HuH-7.5 (cell line): ENCODE results near the gene STAU1.
"Not testable (repeated sequence)": the region's sequence is repeated elsewhere in the genome, so short reads cannot be mapped to it uniquely, and the experiment has no call there.

Source experiments
- DNase-seq: peaks from one replicate; pipeline ENCODE4 v3.0.0; 2011; ENCODE audit warnings: low spot score

STAU1 gene

DNA sequence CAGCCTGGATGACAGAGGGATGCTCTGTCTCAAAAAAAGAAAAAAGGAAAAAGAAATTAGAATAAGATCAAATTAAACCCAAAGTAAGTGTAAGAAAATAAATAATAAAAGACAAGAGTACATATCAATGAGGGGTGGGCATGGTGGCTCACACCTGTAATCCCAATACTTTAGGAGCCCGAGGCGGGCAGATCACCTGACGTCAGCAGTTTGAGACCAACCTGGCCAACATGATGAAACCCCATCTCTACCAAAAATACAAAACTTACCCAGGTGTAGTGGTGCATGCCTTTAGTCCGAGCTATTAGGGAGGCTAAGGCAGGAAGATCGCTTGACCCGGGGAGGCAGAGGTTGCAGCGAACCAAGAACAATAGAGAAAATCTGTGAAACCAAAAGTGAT lies 14.9 kb upstream of the STAU1 start:
- DNase-seq = no peak

DNA sequence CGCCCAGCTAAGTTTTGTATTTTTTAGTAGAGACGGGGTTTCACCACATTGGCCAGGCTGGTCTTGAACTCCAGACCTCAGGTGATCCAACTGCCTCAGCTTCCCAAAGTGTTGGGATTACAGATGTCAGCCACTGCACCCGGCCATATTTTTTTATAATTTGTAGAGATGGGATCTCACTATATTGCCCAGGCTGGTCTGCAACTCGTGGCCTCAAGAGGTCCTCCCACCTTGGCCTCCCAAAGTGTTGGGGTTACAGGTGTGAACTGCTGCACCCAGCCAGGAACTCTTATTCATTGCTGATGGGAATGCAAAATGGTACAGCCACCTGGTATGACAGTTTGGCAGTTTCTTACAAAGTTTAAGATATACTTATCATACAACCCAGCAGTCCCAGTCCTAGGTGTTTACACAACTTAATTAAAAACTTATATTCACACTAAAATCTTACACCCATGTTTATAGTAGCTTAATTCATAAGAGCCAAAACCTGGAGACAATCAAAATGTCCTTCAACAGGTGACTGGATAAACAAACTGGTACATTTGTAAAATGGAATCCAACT lies 11.7 kb upstream of the STAU1 start:
- no peak for DNase-seq

- DNase-seq = not testable (repeated sequence)
Observed at GRCh38 chr20:49192944-49193518, 4.9 kb upstream of the STAU1 start.

- DNase-seq = peak; percentile 22
Observed at GRCh38 chr20:49187330-49187850, 744 bp downstream of the STAU1 start.

GRCh38 chr20:49186535-49187329 lies 1.4 kb downstream of the STAU1 start:
- DNase-seq = peak; percentile 58

GRCh38 chr20:49185071-49185761 lies 2.9 kb downstream of the STAU1 start:
- DNase-seq = peak; percentile 79

GRCh38 chr20:49184691-49185070 lies 3.5 kb downstream of the STAU1 start:
- DNase-seq = no peak

DNA sequence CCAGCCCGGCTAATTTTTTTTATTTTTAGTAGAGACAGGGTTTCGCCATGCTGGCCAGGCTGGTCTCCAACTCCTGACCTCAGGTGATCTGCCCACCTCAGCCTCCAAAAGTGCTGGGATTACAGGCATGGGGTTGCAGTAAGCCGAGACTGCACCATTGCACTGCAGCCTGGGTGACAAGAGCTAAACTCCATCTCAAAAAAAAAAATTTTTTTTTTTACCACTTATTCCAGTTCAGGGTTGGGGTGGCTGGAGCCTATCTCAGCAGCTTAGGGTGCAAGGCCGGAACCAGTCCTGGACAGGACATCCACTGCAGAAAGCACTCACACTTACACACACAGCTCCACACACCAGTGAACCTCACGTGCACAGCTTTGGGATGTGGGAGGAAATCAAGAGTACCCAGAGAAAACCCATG lies 4.0 kb downstream of the STAU1 start:
- not testable (repeated sequence) for DNase-seq

GRCh38 chr20:49183444-49183843 lies 4.7 kb downstream of the STAU1 start:
- DNase-seq = no peak

- no peak for DNase-seq
Observed at GRCh38 chr20:49181265-49181877, 6.8 kb downstream of the STAU1 start.

DNA sequence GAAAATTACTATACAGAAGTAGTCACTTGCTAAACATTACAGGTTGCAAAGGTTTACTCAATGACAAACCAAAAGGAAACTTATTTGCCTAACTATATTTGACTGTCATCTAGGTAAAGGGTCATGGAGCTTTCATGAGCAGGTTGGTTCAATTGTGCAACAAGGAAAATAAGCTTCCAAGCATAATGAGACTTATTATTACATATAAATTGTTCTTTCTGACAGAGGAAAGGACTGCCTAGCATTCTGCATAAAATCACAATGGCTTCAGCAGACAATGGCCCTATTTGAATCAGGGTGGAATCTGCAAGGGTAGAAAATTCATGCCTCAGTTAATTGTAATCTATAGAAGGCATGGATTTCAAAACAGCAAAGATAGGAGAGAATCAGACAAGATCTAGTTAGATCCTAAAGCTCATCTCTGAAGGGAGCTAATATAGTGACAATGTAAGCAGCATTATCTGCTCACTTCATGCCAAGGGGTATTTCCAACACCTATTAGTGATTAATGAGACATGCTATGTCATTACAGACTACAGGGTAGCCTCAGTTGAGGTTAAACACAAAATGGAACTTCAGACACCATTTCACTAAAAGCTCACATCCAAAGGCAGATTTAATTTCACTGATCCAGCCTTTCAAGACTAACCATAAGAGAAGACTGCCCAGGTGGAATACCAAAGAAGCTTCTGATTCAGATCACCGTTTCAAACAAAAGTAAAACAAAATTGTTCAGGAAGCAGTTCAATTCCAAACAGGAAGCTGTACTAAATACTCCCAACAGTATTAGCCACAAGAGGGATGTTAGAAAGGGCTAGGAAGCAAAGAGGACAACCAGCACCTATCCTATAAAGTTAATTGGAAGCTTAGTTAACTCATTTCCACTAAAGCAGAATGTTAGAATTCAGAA lies 8.5 kb downstream of the STAU1 start:
- no peak for DNase-seq

- no peak for DNase-seq
Observed at GRCh38 chr20:49174183-49174582, 14.0 kb downstream of the STAU1 start.

DNA sequence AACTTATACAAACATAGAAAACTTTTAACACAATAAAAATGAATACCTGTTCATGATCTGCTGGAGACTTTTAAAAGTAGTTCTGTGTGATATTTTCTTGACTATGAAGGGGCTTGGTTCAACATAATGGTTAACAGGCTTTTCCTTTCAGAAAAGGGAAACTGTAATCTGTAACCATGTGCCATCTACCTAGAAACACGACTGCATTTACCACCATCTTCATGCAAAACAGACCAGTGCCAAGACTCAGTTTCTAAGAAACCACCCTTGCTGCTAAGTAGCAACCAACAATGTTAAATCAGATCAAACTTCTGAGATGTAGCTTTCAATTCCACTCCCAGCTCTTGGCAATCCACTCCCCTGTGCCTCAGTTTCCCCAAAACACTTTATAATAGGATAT lies 15.7 kb downstream of the STAU1 start:
- no peak for DNase-seq

GRCh38 chr20:49171909-49172308 lies 16.2 kb downstream of the STAU1 start:
- DNase-seq = no peak

DNA sequence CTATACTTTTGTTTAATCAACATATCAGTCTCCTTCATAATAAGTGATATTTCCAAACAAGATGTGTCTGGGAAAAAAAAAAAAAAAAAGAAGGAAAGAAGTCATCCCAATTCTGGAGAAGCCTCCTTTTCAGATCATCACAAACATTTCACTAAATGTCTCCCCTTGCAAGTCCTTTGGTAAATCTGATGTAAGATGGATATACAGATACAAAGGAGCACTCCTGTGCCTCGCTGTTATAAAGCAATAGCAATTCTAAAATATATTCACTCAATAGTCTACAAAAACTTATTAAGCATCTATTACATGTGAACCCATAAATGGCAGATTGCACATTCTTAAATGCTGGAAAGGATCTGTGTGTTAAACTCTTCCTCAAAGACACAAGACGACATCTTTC lies 17.4 kb downstream of the STAU1 start:
- no peak for DNase-seq

DNA sequence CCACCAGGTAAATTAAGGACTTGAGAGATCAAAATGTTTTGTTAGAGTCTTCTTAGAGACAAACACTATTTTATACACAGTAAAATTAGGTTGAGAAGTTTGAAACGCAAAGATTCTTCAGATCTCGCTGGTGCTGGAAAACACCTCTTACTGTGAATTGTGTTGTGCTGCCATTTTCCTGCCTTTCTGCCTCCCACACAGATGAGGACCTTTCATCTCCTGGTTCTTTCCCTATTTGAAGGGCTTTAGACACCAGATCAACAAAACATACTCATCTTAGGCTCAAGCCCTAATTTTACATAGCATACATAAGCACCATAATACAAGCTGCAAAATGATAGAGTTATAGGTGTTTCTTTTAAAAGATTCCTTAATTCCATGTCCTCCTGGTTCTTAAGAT lies 18.6 kb downstream of the STAU1 start:
- no peak for DNase-seq

DNA sequence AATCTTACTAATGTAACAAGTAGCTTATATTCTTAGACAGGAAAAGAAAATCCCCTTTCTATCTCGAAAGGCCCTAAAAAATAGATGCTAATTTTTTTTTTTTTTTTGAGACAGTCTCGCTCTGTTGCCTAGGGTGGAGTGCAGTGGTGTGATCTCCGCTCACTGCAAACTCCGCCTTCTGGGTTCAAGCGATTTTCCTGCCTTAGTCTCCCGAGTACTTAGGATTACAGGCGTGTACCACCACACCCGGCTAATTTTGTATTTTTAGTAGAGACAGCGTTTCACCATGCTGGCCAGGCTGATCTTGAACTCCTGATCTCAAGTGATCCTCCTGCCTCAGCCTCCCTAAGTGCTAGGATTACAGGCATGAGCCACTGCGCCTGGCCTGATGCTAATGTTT lies 19.3 kb downstream of the STAU1 start:
- not testable (repeated sequence) for DNase-seq

DNA sequence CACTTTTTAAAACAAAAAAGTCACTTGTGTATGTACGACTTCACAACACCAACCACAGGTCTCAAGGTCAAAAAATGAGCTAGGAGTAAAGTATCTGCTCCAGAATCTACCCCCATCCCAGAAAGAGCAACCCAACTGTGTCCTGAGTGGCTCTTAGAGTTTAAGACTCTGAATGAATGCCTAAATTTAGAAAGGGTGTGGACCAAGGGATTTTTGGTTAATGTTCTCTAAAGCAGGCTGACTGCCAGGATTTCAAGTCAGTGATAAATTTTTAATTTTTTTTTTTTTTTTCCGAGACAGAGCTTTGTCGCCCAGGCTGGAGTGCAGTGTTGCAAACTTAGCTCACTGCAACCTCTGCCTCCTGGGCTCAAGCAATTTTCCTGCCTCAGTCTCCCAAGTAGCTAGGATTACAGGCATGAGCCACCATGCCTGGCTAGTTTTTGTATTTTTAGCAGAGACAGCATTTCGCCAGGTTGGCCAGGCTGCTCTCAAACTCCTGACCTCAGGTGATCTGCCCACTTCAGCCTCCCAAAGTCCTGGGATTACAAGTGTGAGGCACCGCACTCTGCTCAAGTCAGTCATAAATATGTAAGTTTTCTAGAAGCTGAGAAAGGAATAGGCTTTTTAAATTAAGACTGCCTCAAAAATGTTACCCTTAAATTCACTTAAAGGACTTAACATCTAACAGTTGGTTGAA lies 20.2 kb downstream of the STAU1 start:
- no peak for DNase-seq

- DNase-seq = no peak
Observed at GRCh38 chr20:49166534-49167449, 21.3 kb downstream of the STAU1 start.
